PC-3 (cell line): ENCODE results near the gene SLC35D2.

ENCODE experiments used
- EZH2phosphoT487 ChIP-seq: fragments of 300-600 bp; sonication (generic); IDR thresholded peaks from 2 replicates; pipeline ENCODE4 v1.6.1; 2018; ENCODE audit warnings: mild to moderate bottlenecking, antibody characterized with exemption, low read length, borderline replicate concordance
- TF ChIP-seq, protein P1 (sequence below): fragments of 300-600 bp; sonication (generic); conservative IDR thresholded peaks from 2 replicates; pipeline ENCODE4 v1.5.1; 2017; ENCODE audit warnings: antibody characterized with exemption, low read depth, mild to moderate bottlenecking, low read length

DNA sequence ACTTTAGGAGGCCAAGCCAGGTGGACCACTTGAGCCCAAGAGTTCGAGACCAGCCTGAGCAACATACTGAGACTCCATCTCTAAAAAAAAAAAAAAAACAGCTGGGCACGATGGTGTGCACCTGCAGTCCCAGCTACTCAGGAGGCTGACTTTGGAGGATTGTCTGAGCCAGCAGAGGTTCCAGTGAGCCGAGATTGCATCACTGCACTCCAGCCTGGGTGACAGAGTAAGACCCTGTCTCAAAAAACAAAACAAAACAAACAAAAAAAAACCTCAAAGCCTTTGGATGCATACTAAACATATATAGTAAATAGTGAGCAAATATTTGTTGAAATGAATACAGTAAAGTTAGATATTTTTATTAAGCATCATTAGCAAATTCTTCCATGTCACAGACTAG, 5.3 kb downstream of the SLC35D2 start:
- TF ChIP-seq, protein P1, sequence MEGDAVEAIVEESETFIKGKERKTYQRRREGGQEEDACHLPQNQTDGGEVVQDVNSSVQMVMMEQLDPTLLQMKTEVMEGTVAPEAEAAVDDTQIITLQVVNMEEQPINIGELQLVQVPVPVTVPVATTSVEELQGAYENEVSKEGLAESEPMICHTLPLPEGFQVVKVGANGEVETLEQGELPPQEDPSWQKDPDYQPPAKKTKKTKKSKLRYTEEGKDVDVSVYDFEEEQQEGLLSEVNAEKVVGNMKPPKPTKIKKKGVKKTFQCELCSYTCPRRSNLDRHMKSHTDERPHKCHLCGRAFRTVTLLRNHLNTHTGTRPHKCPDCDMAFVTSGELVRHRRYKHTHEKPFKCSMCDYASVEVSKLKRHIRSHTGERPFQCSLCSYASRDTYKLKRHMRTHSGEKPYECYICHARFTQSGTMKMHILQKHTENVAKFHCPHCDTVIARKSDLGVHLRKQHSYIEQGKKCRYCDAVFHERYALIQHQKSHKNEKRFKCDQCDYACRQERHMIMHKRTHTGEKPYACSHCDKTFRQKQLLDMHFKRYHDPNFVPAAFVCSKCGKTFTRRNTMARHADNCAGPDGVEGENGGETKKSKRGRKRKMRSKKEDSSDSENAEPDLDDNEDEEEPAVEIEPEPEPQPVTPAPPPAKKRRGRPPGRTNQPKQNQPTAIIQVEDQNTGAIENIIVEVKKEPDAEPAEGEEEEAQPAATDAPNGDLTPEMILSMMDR: no peak
- TF ChIP-seq EZH2phosphoT487: no peak
